Esophagus squamous epithelium (tissue), 5 donors: ENCODE data around the gene OGFRL1. TPM values are rescaled to one million over a fixed set of nuclear protein-coding genes. Genes with fewer than 3 reads are reported as not detected.

ENCODE experiments used
- DNase-seq: peaks from one replicate; lab custom pipeline; 2025; lab: John Stamatoyannopoulos, UW
- H3K27ac ChIP-seq, 4 donors: fragments of 200-600 bp; sonication (generic); one replicate each; pipeline ENCODE4 v1.5.1; 2016 to 2019; ENCODE audit warnings: mild to moderate bottlenecking in 1 of 4
- H3K27me3 ChIP-seq, 4 donors: fragments of 200-600 bp; sonication (generic); 1 replicate in 3 of 4; 2 replicates in 1 of 4; pipeline versions ENCODE4 v1.5.1 to v1.6.0; 2017 to 2021; ENCODE audit warnings: antibody characterized with exemption in 1 of 4
- H3K36me3 ChIP-seq, 3 donors: fragments of 200-600 bp; sonication (generic); one replicate each; pipeline ENCODE4 v1.5.1; 2016 to 2019
- H3K4me1 ChIP-seq, 3 donors: fragments of 200-600 bp; sonication (generic); one replicate each; pipeline ENCODE4 v1.5.1; 2017 to 2019
- H3K4me3 ChIP-seq, 4 donors: fragments of 200-600 bp; sonication (generic); 1 replicate in 3 of 4; 2 replicates in 1 of 4; pipeline ENCODE4 v1.5.1; 2016 to 2019; ENCODE audit warnings: mild to moderate bottlenecking in 2 of 4, moderate library complexity in 1 of 4
- H3K9me3 ChIP-seq, 3 donors: fragments of 200-600 bp; sonication (generic); one replicate each; pipeline ENCODE4 v1.5.1; 2016 to 2019
- POLR2A ChIP-seq, 4 donors: fragments of 450-650 bp; IDR thresholded peaks; one replicate each; pipeline ENCODE4 v1.6.1; 2017; ENCODE audit warnings: antibody characterized with exemption in 4 of 4, mild to moderate bottlenecking in 4 of 4, moderate library complexity in 3 of 4
- WGBS, 2 donors: methylation state at CpG; one replicate each; pipeline ENCODE4 v1.1.5; 2018; 5-methylcytosine and 5-hydroxymethylcytosine counted together
- intact Hi-C: fragments of 100-400 bp; cut with DNase I; formaldehyde crosslinking; loops from one replicate; pipeline ENCODE4 v1.15.0; 2022
- total RNA-seq, 4 donors: library from RNA; depleted of rRNA; stranded (reverse); fragments of >200 nt; gene quantifications; one replicate each; pipeline ENCODE4 v1.1.0, GENCODE V29; 2016
- TF ChIP-seq, protein P1 (sequence below), 6 experiments: fragments of 450-650 bp in 4 of 6; fragments of 200-600 bp in 2 of 6; sonication (generic) in 2 of 6; IDR thresholded peaks; one replicate each; pipeline ENCODE4 v1.5.1; 2016 to 2019; ENCODE audit warnings: antibody characterized with exemption in 6 of 6, mild to moderate bottlenecking in 4 of 6, moderate library complexity in 4 of 6
- donor health status: DM: yes; HTN: yes; CAD: no.

Gene OGFRL1
- total RNA-seq, 4 donors from 2014 or later: 36.7 to 67.9 (median 47.8) TPM

DNA sequence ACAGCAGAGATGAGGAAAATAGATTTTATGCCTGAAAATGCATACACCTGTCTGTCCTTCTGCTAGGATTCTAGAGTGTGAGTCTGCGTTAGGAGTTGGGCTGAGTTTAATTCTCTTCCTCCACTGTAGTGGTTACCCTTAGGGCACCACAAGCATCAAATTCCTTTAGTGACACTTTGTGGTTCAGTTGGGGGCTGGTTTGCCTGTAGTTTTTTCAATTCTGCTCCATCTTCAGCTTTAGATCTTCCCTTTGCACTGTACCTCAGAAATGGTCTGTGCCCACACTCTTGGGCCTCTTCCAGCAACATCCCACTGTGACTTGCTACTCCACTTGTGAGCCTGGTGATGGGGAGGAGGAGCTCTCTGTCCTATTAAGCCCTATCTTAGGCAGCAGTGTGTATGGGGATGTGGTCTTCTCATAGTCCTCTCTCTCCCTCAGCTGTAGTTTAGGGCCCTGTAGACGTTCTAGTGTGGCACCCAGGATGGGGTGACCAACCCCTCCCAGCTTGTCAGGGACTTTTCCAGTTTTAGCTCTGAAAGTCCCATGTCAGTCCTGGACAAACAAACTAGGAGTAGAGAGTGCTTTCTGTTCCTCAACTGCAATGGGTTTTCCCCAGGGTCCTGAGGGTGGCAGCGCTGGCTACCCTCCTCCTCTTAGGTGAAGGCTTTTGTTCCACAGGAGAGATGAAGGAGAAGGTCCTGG is 19.7 kb upstream of the OGFRL1 start:
- intact Hi-C loops: no loop called here
- Histone ChIP-seq H3K4me3 (no peak overlapping the region), H3K27me3 (no peaks in the 10 kb centered on the region), H3K9me3 (no peaks in the 10 kb centered on the region), H3K36me3 (no peaks in the 10 kb centered on the region), H3K4me1 (no peaks in the 10 kb centered on the region), H3K27ac (no peak overlapping the region)
- TF ChIP-seq, protein P1, sequence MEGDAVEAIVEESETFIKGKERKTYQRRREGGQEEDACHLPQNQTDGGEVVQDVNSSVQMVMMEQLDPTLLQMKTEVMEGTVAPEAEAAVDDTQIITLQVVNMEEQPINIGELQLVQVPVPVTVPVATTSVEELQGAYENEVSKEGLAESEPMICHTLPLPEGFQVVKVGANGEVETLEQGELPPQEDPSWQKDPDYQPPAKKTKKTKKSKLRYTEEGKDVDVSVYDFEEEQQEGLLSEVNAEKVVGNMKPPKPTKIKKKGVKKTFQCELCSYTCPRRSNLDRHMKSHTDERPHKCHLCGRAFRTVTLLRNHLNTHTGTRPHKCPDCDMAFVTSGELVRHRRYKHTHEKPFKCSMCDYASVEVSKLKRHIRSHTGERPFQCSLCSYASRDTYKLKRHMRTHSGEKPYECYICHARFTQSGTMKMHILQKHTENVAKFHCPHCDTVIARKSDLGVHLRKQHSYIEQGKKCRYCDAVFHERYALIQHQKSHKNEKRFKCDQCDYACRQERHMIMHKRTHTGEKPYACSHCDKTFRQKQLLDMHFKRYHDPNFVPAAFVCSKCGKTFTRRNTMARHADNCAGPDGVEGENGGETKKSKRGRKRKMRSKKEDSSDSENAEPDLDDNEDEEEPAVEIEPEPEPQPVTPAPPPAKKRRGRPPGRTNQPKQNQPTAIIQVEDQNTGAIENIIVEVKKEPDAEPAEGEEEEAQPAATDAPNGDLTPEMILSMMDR (IDR thresholded peaks at IDR 0.05): no peak
- no peak for TF ChIP-seq POLR2A (IDR thresholded peaks at IDR 0.05)
- WGBS, 2 donors: 50 to 56% methylated on average over 1 of the region's 3 CpGs
- DNase-seq: no peak

DNA sequence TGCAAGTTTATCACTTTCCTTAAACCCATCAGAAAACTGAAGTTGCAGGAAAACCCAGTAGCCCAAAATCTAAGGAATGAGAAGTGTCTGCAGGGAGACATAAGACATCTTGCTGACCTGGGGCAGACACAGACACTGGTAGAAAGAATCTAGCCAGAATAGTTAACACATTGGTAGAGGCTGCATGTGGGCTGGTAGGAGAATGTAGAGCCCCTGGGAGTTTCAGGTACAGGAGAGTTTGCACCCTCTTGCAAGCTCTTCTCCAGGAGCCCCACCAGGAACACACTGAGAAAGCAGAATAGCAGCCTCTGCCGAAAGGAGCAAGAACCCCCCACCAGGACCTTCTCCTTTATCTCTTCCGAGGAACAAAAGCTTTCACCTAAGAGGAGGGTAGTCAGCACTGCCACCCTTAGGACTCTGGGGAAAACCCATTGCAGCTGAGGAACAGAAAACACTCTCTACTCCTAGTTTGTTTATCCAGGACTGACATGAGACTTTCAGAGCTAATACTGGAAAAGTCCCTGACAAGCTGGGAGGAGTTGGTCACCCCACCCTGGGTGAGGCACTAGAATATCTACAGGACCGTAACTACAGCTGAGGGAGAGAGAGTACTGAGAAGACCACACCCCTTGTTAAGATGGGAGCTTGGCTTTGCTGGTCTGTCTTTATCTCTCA is 10.5 kb upstream of the OGFRL1 start:
- Histone ChIP-seq H3K27me3 (no peaks in the 10 kb centered on the region), H3K4me3 (no peak overlapping the region), H3K36me3 (no peaks in the 10 kb centered on the region), H3K9me3 (no peaks in the 10 kb centered on the region), H3K4me1 (peaks cover 0 to 6% (median 0%) of the 10 kb centered on the region in 3 donors), H3K27ac (no peak overlapping the region)
- intact Hi-C loops: no loop called here
- 46 to 51% methylated on average over 3 of the region's 3 CpGs for WGBS, 2 donors
- TF ChIP-seq POLR2A (IDR thresholded peaks at IDR 0.05): no peak
- TF ChIP-seq, protein P1 (IDR thresholded peaks at IDR 0.05): no peak
- no peak for DNase-seq

DNA sequence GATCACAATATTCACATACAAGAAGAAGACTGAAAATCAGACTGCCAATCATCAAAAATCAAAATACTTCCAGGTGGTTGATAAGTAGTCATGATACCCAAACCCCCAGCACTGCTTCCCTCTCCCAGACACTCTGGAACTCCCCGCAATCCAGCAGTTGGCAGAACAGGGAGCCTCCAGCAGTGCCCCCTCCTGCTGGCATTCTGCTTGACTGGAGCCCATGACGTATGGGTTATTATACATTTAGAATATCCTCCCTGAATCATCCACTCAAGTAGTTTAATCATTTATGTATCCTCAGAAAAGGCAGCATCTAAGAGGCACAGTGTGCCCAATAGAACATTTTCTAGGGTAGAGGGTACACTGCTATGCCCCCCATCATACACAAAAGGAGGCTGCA is 9.3 kb upstream of the OGFRL1 start:
- no peak for TF ChIP-seq POLR2A (IDR thresholded peaks at IDR 0.05)
- TF ChIP-seq, protein P1 (IDR thresholded peaks at IDR 0.05): no peak
- Histone ChIP-seq H3K27ac (no peak overlapping the region), H3K36me3 (no peaks in the 10 kb centered on the region), H3K4me1 (peaks cover 0 to 17% (median 3%) of the 10 kb centered on the region in 3 donors), H3K4me3 (no peak overlapping the region), H3K27me3 (no peaks in the 10 kb centered on the region), H3K9me3 (no peaks in the 10 kb centered on the region)
- WGBS, 2 donors: 82 to 97% methylated on average over 2 of the region's 2 CpGs
- DNase-seq: no peak
- intact Hi-C loops: no loop called here

DNA sequence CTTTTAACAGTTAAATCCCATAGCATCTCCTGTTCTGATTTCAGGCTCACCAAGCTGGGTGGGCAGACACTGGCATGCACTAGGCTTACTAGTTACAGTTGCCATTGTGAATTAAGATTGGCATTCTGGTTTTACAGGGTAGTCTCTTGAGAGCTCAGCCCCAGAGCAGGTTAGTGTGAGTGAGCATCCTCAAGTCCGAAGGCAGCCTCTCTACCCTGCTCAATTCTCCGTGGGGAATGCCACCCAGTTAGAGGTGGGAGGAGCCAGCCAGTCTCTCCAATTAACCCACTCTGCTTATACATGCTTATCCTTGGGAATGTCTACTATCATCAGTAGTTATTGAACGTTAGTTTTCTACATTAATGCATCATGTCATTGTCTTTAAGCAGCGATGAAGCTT is 8.9 kb upstream of the OGFRL1 start:
- no peak for DNase-seq
- H3K36me3 ChIP-seq: no peaks in the 10 kb centered on the region
- no peak overlapping the region for H3K4me3 ChIP-seq
- no peaks in the 10 kb centered on the region for H3K9me3 ChIP-seq
- intact Hi-C loops: no loop called here
- TF ChIP-seq, protein P1 (IDR thresholded peaks at IDR 0.05): no peak
- no peak for TF ChIP-seq POLR2A (IDR thresholded peaks at IDR 0.05)
- no peak overlapping the region for H3K27ac ChIP-seq
- no peaks in the 10 kb centered on the region for H3K27me3 ChIP-seq
- WGBS, 2 donors: 63 to 73% methylated on average over 4 of the region's 4 CpGs
- H3K4me1 ChIP-seq: peaks cover 0 to 21% (median 3%) of the 10 kb centered on the region in 3 donors

DNA sequence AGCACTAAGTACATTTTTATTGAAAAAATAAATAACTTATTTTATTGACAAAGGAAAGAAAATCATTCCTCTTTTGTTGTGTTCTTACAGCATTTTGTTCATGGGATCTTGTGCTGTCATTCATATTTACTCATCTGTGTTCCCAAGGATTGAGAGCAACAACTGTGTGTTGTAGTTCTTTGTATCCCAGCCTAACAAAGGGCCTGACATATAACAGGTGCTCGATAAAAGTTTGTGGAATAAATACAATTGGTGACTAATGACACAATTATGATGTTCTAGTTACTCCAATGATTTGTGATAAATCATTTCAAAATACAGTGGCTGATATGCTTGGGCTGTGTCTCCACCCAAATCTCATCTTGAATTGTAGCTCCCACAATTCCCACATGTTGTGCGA is 7.9 kb upstream of the OGFRL1 start:
- intact Hi-C loops: no loop called here
- Histone ChIP-seq H3K4me3 (no peak overlapping the region), H3K36me3 (no peaks in the 10 kb centered on the region), H3K27me3 (no peaks in the 10 kb centered on the region), H3K27ac (no peak overlapping the region), H3K4me1 (peaks cover 0 to 30% (median 3%) of the 10 kb centered on the region in 3 donors), H3K9me3 (no peaks in the 10 kb centered on the region)
- DNase-seq: no peak
- TF ChIP-seq POLR2A (IDR thresholded peaks at IDR 0.05): no peak
- TF ChIP-seq, protein P1 (IDR thresholded peaks at IDR 0.05): no peak
- 75 to 88% methylated on average over 2 of the region's 2 CpGs for WGBS, 2 donors
